ENCODE data around the gene JAKMIP1.

JAKMIP1 gene

DNA sequence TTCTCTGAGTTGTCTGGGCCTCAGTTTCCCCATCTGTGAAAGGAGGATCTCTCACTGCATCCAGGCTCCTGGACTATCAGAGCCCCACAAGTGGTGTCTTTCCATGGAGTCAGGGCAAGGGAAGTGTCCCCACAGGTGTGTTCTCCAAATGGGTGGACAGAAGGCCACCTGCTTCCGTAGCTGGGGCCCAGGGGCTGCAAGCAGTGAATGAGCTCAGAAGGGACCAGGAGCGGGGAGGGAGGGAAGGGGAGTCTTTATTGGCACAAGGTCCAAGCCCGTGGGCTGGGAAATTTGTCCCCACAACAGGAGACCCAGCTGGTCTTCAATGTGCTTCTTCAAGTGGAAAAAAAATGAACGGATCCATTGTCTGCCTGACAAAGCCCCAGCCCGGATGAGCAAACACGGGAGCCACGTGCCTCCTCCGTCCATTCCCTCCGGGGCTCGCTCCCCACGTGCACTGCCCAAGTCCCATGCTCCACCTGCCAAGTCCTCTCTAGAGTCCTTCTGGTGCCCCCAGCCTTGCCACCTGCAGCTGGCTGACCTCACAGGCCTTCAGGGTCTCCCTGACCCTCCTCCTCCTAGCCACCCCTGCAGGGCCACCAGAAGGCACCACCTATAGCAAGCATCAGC lies 72.0 kb downstream of the JAKMIP1 start:
- no peak overlapping the region for H3K27ac Mint-ChIP-seq
- no peak overlapping the region for H3K4me3 Mint-ChIP-seq
- TF ChIP-seq, protein P1, sequence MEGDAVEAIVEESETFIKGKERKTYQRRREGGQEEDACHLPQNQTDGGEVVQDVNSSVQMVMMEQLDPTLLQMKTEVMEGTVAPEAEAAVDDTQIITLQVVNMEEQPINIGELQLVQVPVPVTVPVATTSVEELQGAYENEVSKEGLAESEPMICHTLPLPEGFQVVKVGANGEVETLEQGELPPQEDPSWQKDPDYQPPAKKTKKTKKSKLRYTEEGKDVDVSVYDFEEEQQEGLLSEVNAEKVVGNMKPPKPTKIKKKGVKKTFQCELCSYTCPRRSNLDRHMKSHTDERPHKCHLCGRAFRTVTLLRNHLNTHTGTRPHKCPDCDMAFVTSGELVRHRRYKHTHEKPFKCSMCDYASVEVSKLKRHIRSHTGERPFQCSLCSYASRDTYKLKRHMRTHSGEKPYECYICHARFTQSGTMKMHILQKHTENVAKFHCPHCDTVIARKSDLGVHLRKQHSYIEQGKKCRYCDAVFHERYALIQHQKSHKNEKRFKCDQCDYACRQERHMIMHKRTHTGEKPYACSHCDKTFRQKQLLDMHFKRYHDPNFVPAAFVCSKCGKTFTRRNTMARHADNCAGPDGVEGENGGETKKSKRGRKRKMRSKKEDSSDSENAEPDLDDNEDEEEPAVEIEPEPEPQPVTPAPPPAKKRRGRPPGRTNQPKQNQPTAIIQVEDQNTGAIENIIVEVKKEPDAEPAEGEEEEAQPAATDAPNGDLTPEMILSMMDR (IDR thresholded peaks at IDR 0.05), result no peak
- H3K4me1 Mint-ChIP-seq, result peaks cover 3% of the 10 kb centered on the region
- H3K9me3 Mint-ChIP-seq, result no peaks in the 10 kb centered on the region
- peaks cover 17% of the 10 kb centered on the region for H3K27me3 Mint-ChIP-seq (ENCODE audit: low read depth, poor library complexity)
- H3K36me3 Mint-ChIP-seq (ENCODE audit: low read depth), result no peaks in the 10 kb centered on the region
- no peak for DNase-seq

GRCh38 chr4:6126971-6127745 lies 73.2 kb downstream of the JAKMIP1 start:
- no peak for DNase-seq
- H3K4me3 Mint-ChIP-seq, result no peak overlapping the region
- no peak overlapping the region for H3K27ac Mint-ChIP-seq
- H3K9me3 Mint-ChIP-seq, result no peaks in the 10 kb centered on the region
- TF ChIP-seq, protein P1 (IDR thresholded peaks at IDR 0.05), result no peak
- H3K4me1 Mint-ChIP-seq, result peaks cover 7% of the 10 kb centered on the region
- peaks cover 13% of the 10 kb centered on the region for H3K27me3 Mint-ChIP-seq (ENCODE audit: low read depth, poor library complexity)
- H3K36me3 Mint-ChIP-seq (ENCODE audit: low read depth), result no peaks in the 10 kb centered on the region

GRCh38 chr4:6125103-6125651 lies 75.2 kb downstream of the JAKMIP1 start:
- TF ChIP-seq, protein P1 (IDR thresholded peaks at IDR 0.05), result no peak
- no peak overlapping the region for H3K27ac Mint-ChIP-seq
- peaks cover 7% of the 10 kb centered on the region for H3K4me1 Mint-ChIP-seq
- no peaks in the 10 kb centered on the region for H3K36me3 Mint-ChIP-seq (ENCODE audit: low read depth)
- DNase-seq, result no peak
- H3K4me3 Mint-ChIP-seq, result no peak overlapping the region
- H3K27me3 Mint-ChIP-seq (ENCODE audit: low read depth, poor library complexity), result peaks cover 15% of the 10 kb centered on the region
- no peaks in the 10 kb centered on the region for H3K9me3 Mint-ChIP-seq

DNA sequence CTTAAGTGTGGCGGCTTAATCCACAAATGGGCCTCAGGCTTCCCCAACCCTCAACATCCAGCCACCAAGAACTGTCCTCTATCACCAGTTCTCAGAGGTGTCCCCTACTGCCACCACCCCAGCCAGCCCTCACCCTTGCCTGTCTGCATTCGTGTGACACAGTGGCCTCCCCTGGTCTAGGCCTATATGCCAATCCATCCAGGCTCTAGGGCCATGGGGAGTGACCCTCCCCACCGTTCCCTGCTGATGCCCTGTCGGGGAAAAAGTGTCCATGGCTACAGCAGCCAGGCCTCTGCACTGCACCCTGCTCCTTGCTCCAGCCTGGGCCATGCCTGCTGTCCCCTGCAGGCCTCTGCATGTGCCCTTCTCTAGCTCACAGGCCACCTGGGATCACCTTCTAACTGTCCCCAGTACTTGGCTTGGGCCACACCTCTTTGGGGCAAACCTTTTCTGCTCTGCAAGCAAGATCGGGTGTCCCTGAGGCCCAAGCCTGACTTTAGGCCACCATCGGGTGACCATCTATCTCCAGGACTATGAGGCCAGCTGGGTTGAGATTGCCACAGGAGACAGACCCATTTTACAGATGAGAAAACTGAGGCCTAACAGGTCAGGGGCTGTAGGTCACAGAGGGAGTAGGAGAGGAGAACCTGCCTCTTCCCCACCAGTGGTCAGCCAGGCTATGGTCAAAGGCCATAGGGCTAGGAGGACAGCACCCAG lies 75.8 kb downstream of the JAKMIP1 start:
- Mint-ChIP-seq H3K27ac (no peak overlapping the region), H3K9me3 (no peaks in the 10 kb centered on the region), H3K27me3 (ENCODE audit: low read depth, poor library complexity) (peaks cover 16% of the 10 kb centered on the region), H3K36me3 (ENCODE audit: low read depth) (no peaks in the 10 kb centered on the region), H3K4me1 (peaks cover 7% of the 10 kb centered on the region), H3K4me3 (no peak overlapping the region)
- TF ChIP-seq, protein P1 (IDR thresholded peaks at IDR 0.05), result no peak
- DNase-seq, result no peak

- Mint-ChIP-seq H3K36me3 (ENCODE audit: low read depth) (no peaks in the 10 kb centered on the region), H3K4me1 (peaks cover 7% of the 10 kb centered on the region), H3K9me3 (no peaks in the 10 kb centered on the region), H3K4me3 (no peak overlapping the region), H3K27me3 (ENCODE audit: low read depth, poor library complexity) (peaks cover 21% of the 10 kb centered on the region), H3K27ac (no peak overlapping the region)
- TF ChIP-seq, protein P1 (IDR thresholded peaks at IDR 0.05), result no peak
- DNase-seq, result no peak
These were observed 76.4 kb downstream of the JAKMIP1 start for GRCh38 chr4:6123976-6124375.
